ENCODE measurements around the gene KIAA0513.
"Not testable (repeated sequence)": the region's sequence is repeated elsewhere in the genome, so short reads cannot be mapped to it uniquely, and the experiment has no call there.

The KIAA0513 gene

GRCh38 chr16:85051683-85052082 is 24.1 kb downstream of the KIAA0513 start:
- DNase-seq: no peak

- DNase-seq: no peak
These were observed 24.9 kb downstream of the KIAA0513 start for GRCh38 chr16:85052536-85052935.

GRCh38 chr16:85054321-85054720 is 26.7 kb downstream of the KIAA0513 start:
- DNase-seq: not testable (repeated sequence)

- no peak for DNase-seq
These were observed 27.4 kb downstream of the KIAA0513 start for GRCh38 chr16:85054948-85055492.

GRCh38 chr16:85055493-85056210 is 28.1 kb downstream of the KIAA0513 start:
- peak; percentile 78 for DNase-seq

- DNase-seq: no peak
These were observed 28.7 kb downstream of the KIAA0513 start for GRCh38 chr16:85056211-85056748.

- no peak for DNase-seq
These were observed 29.8 kb downstream of the KIAA0513 start for GRCh38 chr16:85057212-85057889.

- no peak for DNase-seq
These were observed 30.4 kb downstream of the KIAA0513 start for GRCh38 chr16:85057948-85058347.

GRCh38 chr16:85058909-85059308 is 31.3 kb downstream of the KIAA0513 start:
- no peak for DNase-seq

- peak; percentile 60 for DNase-seq
These were observed 34.0 kb downstream of the KIAA0513 start for GRCh38 chr16:85061566-85061965.

- no peak for DNase-seq
These were observed 34.7 kb downstream of the KIAA0513 start for GRCh38 chr16:85062323-85062722.

GRCh38 chr16:85062845-85063244 is 35.2 kb downstream of the KIAA0513 start:
- peak; percentile 12 for DNase-seq

- DNase-seq: no peak
These were observed 36.6 kb downstream of the KIAA0513 start for GRCh38 chr16:85064186-85064585.

GRCh38 chr16:85065099-85065498 is 37.5 kb downstream of the KIAA0513 start:
- DNase-seq: no peak

GRCh38 chr16:85066346-85066885 is 38.8 kb downstream of the KIAA0513 start:
- DNase-seq: no peak

GRCh38 chr16:85067024-85067423 is 39.4 kb downstream of the KIAA0513 start:
- no peak for DNase-seq

- no peak for DNase-seq
These were observed 39.8 kb downstream of the KIAA0513 start for GRCh38 chr16:85067426-85067825.

GRCh38 chr16:85068746-85069145 is 41.2 kb downstream of the KIAA0513 start:
- no peak for DNase-seq

- no peak for DNase-seq
These were observed 41.6 kb downstream of the KIAA0513 start for GRCh38 chr16:85069171-85069570.

- no peak for DNase-seq
These were observed 44.7 kb downstream of the KIAA0513 start for GRCh38 chr16:85072076-85072860.

- no peak for DNase-seq
These were observed 45.4 kb downstream of the KIAA0513 start for GRCh38 chr16:85072947-85073346.

GRCh38 chr16:85074225-85074914 is 46.8 kb downstream of the KIAA0513 start:
- DNase-seq: no peak
